ENCODE measurements around the gene DPT.

Gene DPT

DNA sequence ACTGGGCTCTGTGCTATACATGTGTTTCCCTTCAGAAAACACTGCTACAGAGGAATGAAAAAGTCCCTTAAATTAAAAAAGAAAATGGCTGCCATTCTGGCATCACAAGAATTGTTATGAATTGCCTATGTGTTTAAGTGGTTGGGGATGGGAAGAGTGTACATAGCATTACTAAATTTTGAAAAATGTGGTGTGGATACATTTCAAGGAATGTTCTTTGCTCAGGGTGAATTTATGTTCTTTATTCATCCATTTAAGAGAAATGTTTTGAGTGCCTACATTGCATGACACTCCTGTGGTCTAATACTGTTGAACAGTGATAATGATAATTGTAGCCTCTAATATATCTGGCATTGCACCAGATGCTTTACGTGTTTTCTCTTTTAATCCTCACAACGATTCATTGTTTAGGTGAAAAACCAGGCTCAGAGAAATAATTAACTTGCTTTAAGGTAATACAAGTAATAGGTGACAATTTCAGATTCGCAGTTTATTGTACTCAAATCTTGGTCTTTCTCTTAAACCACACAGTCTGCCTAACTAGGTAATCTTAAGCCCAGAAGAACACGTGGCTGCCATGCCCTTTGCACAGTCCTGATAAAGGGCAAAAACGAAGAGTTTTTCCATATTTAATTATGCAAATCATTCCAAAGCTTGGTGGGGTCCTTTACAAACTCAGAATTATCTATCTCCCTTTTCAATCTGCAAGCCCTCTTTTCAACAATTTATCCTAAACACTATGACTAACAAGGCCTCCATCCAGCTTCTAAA is 31.5 kb downstream of the DPT start:
- no peak overlapping the region for H3K4me3 ChIP-seq (ENCODE audit: control insufficient read depth, low read depth, low read length)
- no peak for DNase-seq (ENCODE audit: low read depth)
- TF ChIP-seq, protein P1, sequence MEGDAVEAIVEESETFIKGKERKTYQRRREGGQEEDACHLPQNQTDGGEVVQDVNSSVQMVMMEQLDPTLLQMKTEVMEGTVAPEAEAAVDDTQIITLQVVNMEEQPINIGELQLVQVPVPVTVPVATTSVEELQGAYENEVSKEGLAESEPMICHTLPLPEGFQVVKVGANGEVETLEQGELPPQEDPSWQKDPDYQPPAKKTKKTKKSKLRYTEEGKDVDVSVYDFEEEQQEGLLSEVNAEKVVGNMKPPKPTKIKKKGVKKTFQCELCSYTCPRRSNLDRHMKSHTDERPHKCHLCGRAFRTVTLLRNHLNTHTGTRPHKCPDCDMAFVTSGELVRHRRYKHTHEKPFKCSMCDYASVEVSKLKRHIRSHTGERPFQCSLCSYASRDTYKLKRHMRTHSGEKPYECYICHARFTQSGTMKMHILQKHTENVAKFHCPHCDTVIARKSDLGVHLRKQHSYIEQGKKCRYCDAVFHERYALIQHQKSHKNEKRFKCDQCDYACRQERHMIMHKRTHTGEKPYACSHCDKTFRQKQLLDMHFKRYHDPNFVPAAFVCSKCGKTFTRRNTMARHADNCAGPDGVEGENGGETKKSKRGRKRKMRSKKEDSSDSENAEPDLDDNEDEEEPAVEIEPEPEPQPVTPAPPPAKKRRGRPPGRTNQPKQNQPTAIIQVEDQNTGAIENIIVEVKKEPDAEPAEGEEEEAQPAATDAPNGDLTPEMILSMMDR (IDR thresholded peaks at IDR 0.05; ENCODE audit: control insufficient read depth, insufficient read depth, low read depth, low read length, missing control alignments), result no peak

DNA sequence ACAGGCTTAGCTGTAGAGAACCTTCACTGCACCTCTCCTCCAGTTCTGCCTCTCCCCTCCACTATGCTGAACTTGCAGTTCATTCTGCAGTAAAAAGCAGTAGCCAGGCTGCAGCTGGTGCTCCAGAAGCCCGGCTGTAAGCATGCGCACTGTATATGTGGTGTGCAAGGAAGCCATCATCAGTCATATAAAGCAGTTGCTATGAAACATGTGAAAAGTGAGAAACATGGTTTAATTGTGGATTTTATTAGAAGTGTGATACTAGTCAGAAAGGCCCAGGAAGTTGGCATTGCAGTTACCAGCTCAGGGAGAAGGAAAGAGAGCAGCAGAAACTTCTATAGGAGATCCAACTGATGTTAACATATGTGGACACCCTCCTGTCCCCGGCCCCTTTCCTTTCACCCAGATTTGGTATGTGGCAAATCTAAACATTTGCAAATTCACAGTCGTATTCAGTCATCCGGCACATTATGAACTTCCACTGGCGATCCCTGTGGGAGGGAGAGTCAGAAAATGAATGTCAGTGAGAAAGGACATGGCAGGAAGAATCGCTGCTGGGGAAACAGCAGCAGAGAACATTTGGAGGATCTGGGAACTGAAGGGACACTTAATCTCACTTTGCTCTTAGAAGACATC is 32.8 kb downstream of the DPT start:
- TF ChIP-seq, protein P1 (IDR thresholded peaks at IDR 0.05; ENCODE audit: control insufficient read depth, insufficient read depth, low read depth, low read length, missing control alignments), result no peak
- DNase-seq (ENCODE audit: low read depth), result no peak
- no peak overlapping the region for H3K4me3 ChIP-seq (ENCODE audit: control insufficient read depth, low read depth, low read length)

DNA sequence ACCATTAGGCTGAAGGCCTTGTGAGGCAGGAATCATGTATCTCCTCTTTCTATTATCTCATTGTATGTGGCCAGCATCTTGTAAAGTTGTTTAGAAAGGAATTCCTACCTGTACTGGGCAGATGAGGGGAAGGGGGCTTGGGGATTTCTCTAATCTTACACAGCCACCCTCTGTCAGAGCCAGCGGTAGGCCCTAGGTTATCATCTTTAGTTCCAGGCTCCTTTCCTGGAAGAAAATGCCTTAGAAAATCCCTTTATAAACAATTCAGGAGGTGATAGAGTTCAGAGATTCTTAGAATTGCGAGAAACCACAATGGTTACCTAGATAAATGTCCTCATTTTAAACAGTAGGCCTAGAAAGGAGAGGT is 35.2 kb downstream of the DPT start:
- TF ChIP-seq, protein P1 (IDR thresholded peaks at IDR 0.05; ENCODE audit: control insufficient read depth, insufficient read depth, low read depth, low read length, missing control alignments), result no peak
- no peak overlapping the region for H3K4me3 ChIP-seq (ENCODE audit: control insufficient read depth, low read depth, low read length)
- DNase-seq (ENCODE audit: low read depth), result no peak

DNA sequence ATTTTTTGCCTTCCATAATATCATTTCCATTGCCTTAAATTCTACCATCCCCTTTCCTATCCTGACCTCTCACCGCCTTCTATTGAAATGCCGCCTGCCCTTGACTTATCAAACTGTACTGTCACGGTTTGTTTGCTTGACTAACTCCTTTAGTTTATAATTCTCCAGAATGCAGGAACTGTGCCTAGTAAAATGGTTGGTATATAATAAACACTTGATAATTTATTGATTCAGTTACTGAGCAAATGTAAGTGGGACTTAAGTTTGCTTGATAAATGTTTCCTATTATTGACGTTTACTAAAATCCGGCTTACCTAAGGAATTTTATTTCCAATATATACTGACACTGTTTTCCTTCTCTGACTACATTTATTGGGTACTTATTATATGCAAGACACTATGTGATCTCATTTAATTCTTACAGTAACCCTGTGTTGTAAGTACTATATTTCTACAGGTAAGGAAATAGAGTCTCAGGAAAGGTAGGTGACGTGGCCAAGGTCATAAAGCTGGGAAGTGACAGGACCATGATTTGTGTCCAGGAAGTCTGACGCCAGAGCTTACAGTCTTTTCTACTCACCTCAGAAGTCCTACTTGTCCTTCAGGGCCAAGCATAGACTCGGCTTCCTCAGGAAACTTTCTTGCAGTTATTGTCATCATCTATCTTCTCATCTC is 35.7 kb downstream of the DPT start:
- TF ChIP-seq, protein P1 (IDR thresholded peaks at IDR 0.05; ENCODE audit: control insufficient read depth, insufficient read depth, low read depth, low read length, missing control alignments), result no peak
- H3K4me3 ChIP-seq (ENCODE audit: control insufficient read depth, low read depth, low read length), result no peak overlapping the region
- DNase-seq (ENCODE audit: low read depth), result no peak

DNA sequence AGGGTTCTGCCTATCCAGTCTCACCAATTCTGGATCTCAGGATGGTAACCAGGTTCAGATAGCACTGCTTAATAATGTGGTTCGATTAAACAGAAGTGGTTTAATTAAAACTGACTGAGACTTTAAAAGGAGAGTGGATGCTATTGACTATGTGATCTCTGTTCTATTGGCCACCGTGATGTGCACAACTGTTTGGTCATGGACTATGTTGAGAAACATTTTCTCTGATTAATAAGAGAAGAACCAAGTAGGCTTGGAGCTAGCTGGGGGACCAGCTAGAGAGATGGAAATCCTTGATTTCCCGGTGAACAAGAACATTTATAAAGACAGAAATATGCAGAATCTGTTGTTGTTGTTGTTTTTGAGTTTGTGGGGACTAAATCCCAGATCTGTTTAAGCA is 36.5 kb downstream of the DPT start:
- no peak overlapping the region for H3K4me3 ChIP-seq (ENCODE audit: control insufficient read depth, low read depth, low read length)
- DNase-seq (ENCODE audit: low read depth), result no peak
- TF ChIP-seq, protein P1 (IDR thresholded peaks at IDR 0.05; ENCODE audit: control insufficient read depth, insufficient read depth, low read depth, low read length, missing control alignments), result no peak

- DNase-seq (ENCODE audit: low read depth), result no peak
- TF ChIP-seq, protein P1 (IDR thresholded peaks at IDR 0.05; ENCODE audit: control insufficient read depth, insufficient read depth, low read depth, low read length, missing control alignments), result no peak
- no peak overlapping the region for H3K4me3 ChIP-seq (ENCODE audit: control insufficient read depth, low read depth, low read length)
Measured at GRCh38 chr1:168691541-168691940, 37.5 kb downstream of the DPT start.
